Dermis lymphatic vessel endothelial cell (primary cell): ENCODE measurements around the gene SMIM15. TPM values are rescaled to one million over a fixed set of nuclear protein-coding genes. Genes with fewer than 3 reads are reported as not detected.

Experiments used
- total RNA-seq: library from RNA; depleted of rRNA; stranded (reverse); fragments of >200 nt; gene quantifications from 2 replicates; pipeline ENCODE4 v1.2.1, GENCODE V29; 2014

SMIM15 gene, protein sequence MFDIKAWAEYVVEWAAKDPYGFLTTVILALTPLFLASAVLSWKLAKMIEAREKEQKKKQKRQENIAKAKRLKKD
- total RNA-seq = 50.8 and 52.3 TPM in 2 replicates

DNA sequence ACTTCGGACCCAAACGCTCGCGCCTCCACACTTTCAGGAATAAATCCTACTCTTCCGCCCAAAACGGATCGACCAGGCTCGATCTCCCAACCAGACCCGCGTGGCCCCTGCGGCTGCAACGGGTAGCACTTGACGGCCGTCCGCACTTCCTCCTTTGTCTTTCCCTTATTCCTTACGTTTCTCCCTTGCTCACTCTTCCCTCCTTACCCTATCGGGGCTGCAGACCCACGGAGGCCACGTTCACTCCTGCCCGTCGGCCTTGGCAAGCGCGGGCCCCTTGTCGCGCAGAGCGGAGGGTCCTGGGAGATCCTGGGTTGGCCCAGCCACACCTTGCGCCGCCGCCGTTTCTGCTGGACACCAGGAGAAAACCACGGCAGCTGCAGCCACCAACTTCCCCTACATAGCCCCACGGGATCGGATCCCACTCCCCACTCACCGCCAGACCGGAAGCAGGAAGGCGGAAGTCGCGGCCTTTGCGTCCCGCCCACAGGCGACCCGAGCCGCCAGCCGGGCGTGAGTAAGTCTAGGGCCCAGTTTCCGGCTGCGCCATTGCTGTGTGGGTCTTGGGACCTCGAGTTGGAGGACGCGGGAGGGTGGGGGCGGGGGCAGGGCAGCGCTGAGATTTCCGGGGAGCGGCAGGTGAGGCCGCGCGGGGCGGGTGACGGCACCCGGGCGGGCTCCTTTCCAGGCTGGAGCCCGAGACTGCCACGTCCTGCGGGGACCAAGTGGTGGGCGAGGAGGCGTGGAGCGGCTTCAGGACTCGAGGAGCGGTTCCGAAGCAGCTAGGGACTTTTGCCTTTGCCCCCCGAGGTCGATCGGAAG, at the start of gene SMIM15:
TSS of gene SMIM15 (minus strand) at position 459 of the 822 bp plus-strand sequence. CDS start 2,297 bp downstream, outside the sequence.

Other genes with a start within 250 kb of the SMIM15 start
- 11.9 and 16.7 TPM in 2 replicates for gene ERCC8, start 217.4 kb downstream of the SMIM15 start, total RNA-seq
- 11.7 and 17.8 TPM in 2 replicates for gene NDUFAF2, start 217.3 kb downstream of the SMIM15 start, total RNA-seq
- gene ZSWIM6, start 169.8 kb upstream of the SMIM15 start, total RNA-seq = 12.7 and 16.8 TPM in 2 replicates